Calu3 (cell line): ENCODE results near the gene SHISA9. TPM values are rescaled to one million over a fixed set of nuclear protein-coding genes. Genes with fewer than 3 reads are reported as not detected.

Source experiments
- BruUV-seq: library from RNA; stranded (reverse); fragments of 400-500 nt; replicated peaks from 2 replicates; lab custom pipeline; 2021; lab: Mats Ljungman, UMichigan
- CTCF ChIA-PET: fragments of 300-600 bp; sonication (Branson Sonifier 250); formaldehyde crosslinking; loops from one replicate; lab custom pipeline; 2022; ENCODE audit warnings: antibody characterized with exemption; lab: Charles Lee
- DNase-seq: peaks from one replicate; pipeline ENCODE4 v3.0.0; 2022
- H3K27ac Mint-ChIP-seq: one replicate; pipeline ENCODE4 v1.8.0; 2022; ENCODE audit warnings: mixed read lengths; ENCODE audit not compliant: unreplicated experiment
- H3K27me3 Mint-ChIP-seq: one replicate; pipeline ENCODE4 v1.8.0; 2022; ENCODE audit warnings: mixed read lengths; ENCODE audit not compliant: unreplicated experiment
- H3K36me3 Mint-ChIP-seq: one replicate; pipeline ENCODE4 v1.8.0; 2022; ENCODE audit warnings: mild to moderate bottlenecking, moderate library complexity, mixed read lengths; ENCODE audit not compliant: insufficient read depth, unreplicated experiment
- H3K4me1 Mint-ChIP-seq: one replicate; pipeline ENCODE4 v1.8.0; 2022; ENCODE audit warnings: mild to moderate bottlenecking, low read depth, mixed read lengths; ENCODE audit not compliant: unreplicated experiment
- H3K4me3 Mint-ChIP-seq: one replicate; pipeline ENCODE4 v1.8.0; 2022; ENCODE audit warnings: mild to moderate bottlenecking, low read depth, moderate library complexity, mixed read lengths; ENCODE audit not compliant: unreplicated experiment
- H3K9me3 Mint-ChIP-seq: one replicate; pipeline ENCODE4 v1.8.0; 2022; ENCODE audit warnings: low read depth, mixed read lengths; ENCODE audit not compliant: unreplicated experiment
- intact Hi-C: fragments of 100-400 bp; cut with micrococcal nuclease; formaldehyde crosslinking; loops from one replicate; pipeline ENCODE4 v1.10.0; 2022; ENCODE audit not compliant: unreplicated experiment
- total RNA-seq: library from RNA; stranded (reverse); gene quantifications from 2 replicates; pipeline ENCODE4 v1.2.3, GENCODE V29; 2022
- TF ChIP-seq, protein P1 (sequence below): fragments of 200-600 bp; IDR thresholded peaks from one replicate; pipeline ENCODE4 v1.8.0; 2022; ENCODE audit warnings: antibody characterized with exemption; ENCODE audit not compliant: unreplicated experiment

Gene SHISA9
- total RNA-seq, 1 experiment from 2014 or later = not detected

DNA sequence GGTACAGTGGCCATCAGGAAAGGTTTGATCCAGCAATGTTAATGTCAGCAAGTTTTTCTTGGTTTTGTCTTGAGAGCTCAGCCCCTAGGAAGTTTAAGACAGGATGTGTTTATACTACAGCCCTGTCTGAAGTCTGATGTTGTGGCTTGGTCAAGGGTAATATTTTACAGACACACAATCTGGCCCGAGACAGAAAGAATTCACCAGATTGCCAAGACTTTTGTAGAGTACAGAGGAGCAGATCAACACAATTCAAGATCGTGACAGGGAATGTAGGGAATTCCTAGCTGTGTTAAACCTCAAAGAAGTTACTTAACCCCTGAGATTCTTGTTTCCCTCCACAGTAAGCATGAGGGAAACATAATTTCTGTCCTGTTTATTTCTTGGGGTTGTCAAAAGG, 63.1 kb downstream of the SHISA9 start:
- no peak overlapping the region for H3K27ac Mint-ChIP-seq
- no peak overlapping the region for H3K4me3 Mint-ChIP-seq
- H3K9me3 Mint-ChIP-seq = peaks cover 7% of the 10 kb centered on the region
- BruUV-seq = no TSS peak
- no peaks in the 10 kb centered on the region for H3K27me3 Mint-ChIP-seq
- DNase-seq = no peak
- intact Hi-C loops = no loop called here
- TF ChIP-seq, protein P1, sequence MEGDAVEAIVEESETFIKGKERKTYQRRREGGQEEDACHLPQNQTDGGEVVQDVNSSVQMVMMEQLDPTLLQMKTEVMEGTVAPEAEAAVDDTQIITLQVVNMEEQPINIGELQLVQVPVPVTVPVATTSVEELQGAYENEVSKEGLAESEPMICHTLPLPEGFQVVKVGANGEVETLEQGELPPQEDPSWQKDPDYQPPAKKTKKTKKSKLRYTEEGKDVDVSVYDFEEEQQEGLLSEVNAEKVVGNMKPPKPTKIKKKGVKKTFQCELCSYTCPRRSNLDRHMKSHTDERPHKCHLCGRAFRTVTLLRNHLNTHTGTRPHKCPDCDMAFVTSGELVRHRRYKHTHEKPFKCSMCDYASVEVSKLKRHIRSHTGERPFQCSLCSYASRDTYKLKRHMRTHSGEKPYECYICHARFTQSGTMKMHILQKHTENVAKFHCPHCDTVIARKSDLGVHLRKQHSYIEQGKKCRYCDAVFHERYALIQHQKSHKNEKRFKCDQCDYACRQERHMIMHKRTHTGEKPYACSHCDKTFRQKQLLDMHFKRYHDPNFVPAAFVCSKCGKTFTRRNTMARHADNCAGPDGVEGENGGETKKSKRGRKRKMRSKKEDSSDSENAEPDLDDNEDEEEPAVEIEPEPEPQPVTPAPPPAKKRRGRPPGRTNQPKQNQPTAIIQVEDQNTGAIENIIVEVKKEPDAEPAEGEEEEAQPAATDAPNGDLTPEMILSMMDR = no peak
- CTCF ChIA-PET = interaction anchor here (0.7 kb wide), 1 partner anchor 149 kb away, joined by 4 read pairs; no protein-coding TSS in a partner anchor
- no peaks in the 10 kb centered on the region for H3K36me3 Mint-ChIP-seq
- H3K4me1 Mint-ChIP-seq = no peaks in the 10 kb centered on the region

DNA sequence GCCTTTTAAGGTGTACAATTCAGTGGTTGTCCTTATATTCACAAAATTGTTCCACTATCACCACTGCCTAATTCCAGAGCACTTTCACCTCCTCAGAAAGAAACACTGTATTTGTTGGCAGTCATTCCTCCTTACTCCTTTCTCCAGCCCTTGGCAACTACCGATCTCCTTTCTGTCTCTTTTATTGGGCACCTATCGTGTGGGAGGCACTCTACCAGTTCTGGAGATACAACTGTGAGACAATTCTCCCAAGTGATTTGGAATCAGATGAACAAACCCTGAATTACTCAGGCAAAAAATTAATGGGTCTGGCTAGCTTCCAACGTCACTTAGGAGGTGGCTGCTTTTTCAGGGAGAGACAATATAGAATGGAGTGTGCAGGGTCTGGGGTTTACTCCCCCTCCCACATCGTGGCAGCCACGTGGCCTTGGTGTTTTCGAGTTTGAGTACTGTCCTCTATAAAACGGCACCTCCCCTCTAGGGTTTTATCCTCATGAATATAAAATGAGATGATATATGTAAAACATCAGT, 63.9 kb downstream of the SHISA9 start:
- H3K9me3 Mint-ChIP-seq = peaks cover 7% of the 10 kb centered on the region
- no peaks in the 10 kb centered on the region for H3K27me3 Mint-ChIP-seq
- H3K4me3 Mint-ChIP-seq = no peak overlapping the region
- H3K36me3 Mint-ChIP-seq = no peaks in the 10 kb centered on the region
- intact Hi-C loops = no loop called here
- CTCF ChIA-PET = no interaction called here
- H3K4me1 Mint-ChIP-seq = no peaks in the 10 kb centered on the region
- DNase-seq = no peak
- no peak overlapping the region for H3K27ac Mint-ChIP-seq
- BruUV-seq = no TSS peak
- TF ChIP-seq, protein P1 = no peak

- DNase-seq = no peak
- Mint-ChIP-seq H3K27me3 (no peaks in the 10 kb centered on the region), H3K4me3 (no peak overlapping the region), H3K36me3 (no peaks in the 10 kb centered on the region), H3K4me1 (no peaks in the 10 kb centered on the region), H3K27ac (no peak overlapping the region), H3K9me3 (peaks cover 3% of the 10 kb centered on the region)
- TF ChIP-seq, protein P1 = no peak
- no TSS peak for BruUV-seq
- CTCF ChIA-PET = no interaction called here
- intact Hi-C loops = no loop called here
Observed at GRCh38 chr16:12971241-12971640, 69.8 kb downstream of the SHISA9 start.

- Mint-ChIP-seq H3K9me3 (peaks cover 3% of the 10 kb centered on the region), H3K36me3 (no peaks in the 10 kb centered on the region), H3K4me3 (no peak overlapping the region), H3K27me3 (no peaks in the 10 kb centered on the region), H3K27ac (no peak overlapping the region), H3K4me1 (no peaks in the 10 kb centered on the region)
- CTCF ChIA-PET = no interaction called here
- no peak for DNase-seq
- BruUV-seq = no TSS peak
- intact Hi-C loops = no loop called here
- TF ChIP-seq, protein P1 = no peak
Observed at GRCh38 chr16:12972246-12972645, 70.8 kb downstream of the SHISA9 start.
